ENCODE measurements around the gene OR5AU1. TPM values are rescaled to one million over a fixed set of nuclear protein-coding genes. Genes with fewer than 3 reads are reported as not detected.
"Not testable (repeated sequence)": the region's sequence is repeated elsewhere in the genome, so short reads cannot be mapped to it uniquely, and the experiment has no call there.

Gene OR5AU1
- total and polyA plus RNA-seq, 2 experiments from 2014 or later: not detected

DNA sequence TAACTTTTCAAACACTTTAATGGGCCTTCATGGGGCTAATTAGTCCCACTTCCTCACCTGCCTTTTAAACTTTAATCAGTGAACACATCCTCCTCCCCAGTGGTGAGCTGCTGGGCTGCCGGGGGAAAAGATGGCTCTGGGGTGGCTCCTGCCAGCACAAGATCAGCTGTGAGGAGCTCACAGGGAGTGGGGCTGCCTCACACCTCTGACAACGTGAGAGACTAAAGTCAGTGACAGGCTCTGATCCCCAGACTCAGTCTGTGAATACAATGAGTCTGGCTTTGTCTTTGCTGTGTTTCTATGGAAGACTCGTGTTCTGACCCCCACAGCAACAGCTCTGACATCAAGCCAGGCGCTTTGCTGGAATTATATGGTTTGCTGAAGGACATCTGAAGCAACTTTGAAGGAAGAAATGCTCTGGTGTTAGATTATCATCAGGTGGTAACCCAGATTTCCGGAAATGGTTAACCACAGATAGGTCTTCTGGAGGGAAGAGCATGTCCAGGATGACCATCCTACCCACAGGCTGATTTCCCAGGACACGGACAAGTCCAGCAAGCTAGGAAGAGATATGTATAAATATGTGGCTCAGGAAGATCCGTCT lies 9.2 kb upstream of the OR5AU1 start:
- not testable (repeated sequence) for H3K9me2 ChIP-seq (replicated peaks; ENCODE audit: insufficient read depth); H3K79me2 ChIP-seq; H4K20me1 ChIP-seq (ENCODE audit: insufficient read depth, poor library complexity, severe bottlenecking); H3K27me3 ChIP-seq; H3K4me1 ChIP-seq (ENCODE audit: insufficient read depth); H3K4me2 ChIP-seq; DNase-seq (ENCODE audit: low spot score); H3K36me3 ChIP-seq (replicated peaks; ENCODE audit: insufficient read depth, low read depth); H2AFZ ChIP-seq; H3K9me3 ChIP-seq (ENCODE audit: low read depth); H3K27ac ChIP-seq; H3K4me3 ChIP-seq
- 59% methylated on average over 7 of the region's 7 CpGs for WGBS (ENCODE audit: low lambda C conversion rate, missing lambda C conversion rate)

GRCh38 chr14:21163871-21164291 lies 8.0 kb upstream of the OR5AU1 start:
- Histone ChIP-seq H3K4me3 (no peak overlapping the region), H3K4me2 (no peak overlapping the region), H3K36me3 (replicated peaks; ENCODE audit: insufficient read depth, low read depth) (no peaks in the 10 kb centered on the region), H3K4me1 (ENCODE audit: insufficient read depth) (no peaks in the 10 kb centered on the region), H3K27me3 (no peaks in the 10 kb centered on the region), H2AFZ (no peak overlapping the region), H3K79me2 (no peaks in the 10 kb centered on the region), H3K9me3 (ENCODE audit: low read depth) (no peaks in the 10 kb centered on the region), H3K9me2 (replicated peaks; ENCODE audit: insufficient read depth) (no peaks in the 10 kb centered on the region), H3K27ac (no peak overlapping the region), H4K20me1 (ENCODE audit: insufficient read depth, poor library complexity, severe bottlenecking) (no peaks in the 10 kb centered on the region)
- TF ChIP-seq CTCF (IDR thresholded peaks at IDR 0.05; ENCODE audit: poor library complexity) (no peak), EZH2 (IDR thresholded peaks at IDR 0.05; ENCODE audit: borderline replicate concordance) (no peak), EZH2phosphoT487 (IDR thresholded peaks at IDR 0.05; ENCODE audit: low read depth, severe bottlenecking, unreplicated experiment) (no peak)
- no peak for DNase-seq (ENCODE audit: low spot score)
- WGBS (ENCODE audit: low lambda C conversion rate, missing lambda C conversion rate): 74% methylated on average over 4 of the region's 4 CpGs

- H3K4me3 ChIP-seq: no peak overlapping the region
- no peaks in the 10 kb centered on the region for H3K27me3 ChIP-seq
- no peak overlapping the region for H2AFZ ChIP-seq
- WGBS (ENCODE audit: low lambda C conversion rate, missing lambda C conversion rate): 80% methylated on average over 5 of the region's 5 CpGs
- no peaks in the 10 kb centered on the region for H3K9me2 ChIP-seq (replicated peaks; ENCODE audit: insufficient read depth)
- no peak for TF ChIP-seq EZH2phosphoT487 (IDR thresholded peaks at IDR 0.05; ENCODE audit: low read depth, severe bottlenecking, unreplicated experiment)
- no peak for TF ChIP-seq EZH2 (IDR thresholded peaks at IDR 0.05; ENCODE audit: borderline replicate concordance)
- no peak for TF ChIP-seq CTCF (IDR thresholded peaks at IDR 0.05; ENCODE audit: poor library complexity)
- H3K27ac ChIP-seq: no peak overlapping the region
- no peaks in the 10 kb centered on the region for H4K20me1 ChIP-seq (ENCODE audit: insufficient read depth, poor library complexity, severe bottlenecking)
- no peaks in the 10 kb centered on the region for H3K79me2 ChIP-seq
- H3K4me1 ChIP-seq (ENCODE audit: insufficient read depth): no peaks in the 10 kb centered on the region
- H3K9me3 ChIP-seq (ENCODE audit: low read depth): no peaks in the 10 kb centered on the region
- no peak overlapping the region for H3K4me2 ChIP-seq
- no peaks in the 10 kb centered on the region for H3K36me3 ChIP-seq (replicated peaks; ENCODE audit: insufficient read depth, low read depth)
- DNase-seq (ENCODE audit: low spot score): no peak
Measured at GRCh38 chr14:21162081-21162480, 6.2 kb upstream of the OR5AU1 start.

DNA sequence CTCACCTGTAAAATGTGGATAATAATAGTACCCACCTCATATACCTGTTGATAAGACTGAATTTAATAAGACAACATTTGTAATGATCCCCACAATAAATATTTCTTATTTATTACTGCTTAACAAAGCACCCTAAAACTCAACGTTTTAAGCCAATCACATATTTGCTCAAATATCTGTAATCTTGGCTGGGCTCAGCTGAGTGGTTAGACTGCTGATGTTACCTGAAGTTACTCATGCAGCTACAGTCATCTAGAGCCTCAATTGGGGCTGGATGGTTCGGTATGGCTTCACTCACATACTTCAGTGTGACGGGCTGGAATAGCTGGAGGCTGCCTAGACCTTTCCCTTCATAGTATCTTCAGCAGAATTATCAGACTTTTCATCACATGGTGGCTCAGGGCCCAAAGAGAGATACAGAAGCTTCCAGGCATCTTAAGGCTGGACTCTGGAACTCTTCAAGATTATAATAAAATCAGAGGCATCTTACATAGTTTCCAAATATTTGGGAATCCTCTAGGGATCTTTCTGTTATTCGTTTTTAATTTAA lies 4.3 kb upstream of the OR5AU1 start:
- no peaks in the 10 kb centered on the region for H3K79me2 ChIP-seq
- H3K36me3 ChIP-seq (replicated peaks; ENCODE audit: insufficient read depth, low read depth): no peaks in the 10 kb centered on the region
- DNase-seq (ENCODE audit: low spot score): no peak
- 70% methylated on average over 4 of the region's 4 CpGs for WGBS (ENCODE audit: low lambda C conversion rate, missing lambda C conversion rate)
- TF ChIP-seq CTCF (IDR thresholded peaks at IDR 0.05; ENCODE audit: poor library complexity): no peak
- TF ChIP-seq EZH2 (IDR thresholded peaks at IDR 0.05; ENCODE audit: borderline replicate concordance): no peak
- no peak for TF ChIP-seq EZH2phosphoT487 (IDR thresholded peaks at IDR 0.05; ENCODE audit: low read depth, severe bottlenecking, unreplicated experiment)
- H2AFZ ChIP-seq: no peak overlapping the region
- H3K9me3 ChIP-seq (ENCODE audit: low read depth): no peaks in the 10 kb centered on the region
- H4K20me1 ChIP-seq (ENCODE audit: insufficient read depth, poor library complexity, severe bottlenecking): no peaks in the 10 kb centered on the region
- no peaks in the 10 kb centered on the region for H3K4me1 ChIP-seq (ENCODE audit: insufficient read depth)
- no peak overlapping the region for H3K4me3 ChIP-seq
- no peak overlapping the region for H3K4me2 ChIP-seq
- no peak overlapping the region for H3K27ac ChIP-seq
- no peaks in the 10 kb centered on the region for H3K27me3 ChIP-seq
- H3K9me2 ChIP-seq (replicated peaks; ENCODE audit: insufficient read depth): no peaks in the 10 kb centered on the region

GRCh38 chr14:21158175-21158574 lies 2.3 kb upstream of the OR5AU1 start:
- not testable (repeated sequence) for H2AFZ ChIP-seq; H3K4me1 ChIP-seq (ENCODE audit: insufficient read depth); H3K9me2 ChIP-seq (replicated peaks; ENCODE audit: insufficient read depth); H3K4me2 ChIP-seq; H3K27ac ChIP-seq; H4K20me1 ChIP-seq (ENCODE audit: insufficient read depth, poor library complexity, severe bottlenecking); H3K27me3 ChIP-seq; DNase-seq (ENCODE audit: low spot score); H3K9me3 ChIP-seq (ENCODE audit: low read depth); H3K36me3 ChIP-seq (replicated peaks; ENCODE audit: insufficient read depth, low read depth); H3K79me2 ChIP-seq; H3K4me3 ChIP-seq
- 29% methylated on average over 1 of the region's 1 CpG for WGBS (ENCODE audit: low lambda C conversion rate, missing lambda C conversion rate)

All from hepatocyte (in vitro differentiated cells).